Upper lobe of left lung (tissue), 6 donors: ENCODE measurements around the gene PIM1. TPM values are rescaled to one million over a fixed set of nuclear protein-coding genes. Genes with fewer than 3 reads are reported as not detected.
A peak's percentile ranks its signal among the peaks of the same experiment; 100 is the strongest.

Experiments
- ATAC-seq, 2 donors: fragments of 200-7000 bp; cut with Tn5 transposase; one replicate each; pipeline ENCODE4 v1.9.1; 2022; ENCODE audit warnings: mild to moderate bottlenecking in 2 of 2, moderate library complexity in 2 of 2; ENCODE audit not compliant: low FRiP score in 2 of 2
- DNase-seq, 2 donors: peaks; one replicate each; pipeline ENCODE4 v3.0.0-alpha.2; 2019 to 2020
- H3K27ac ChIP-seq, 4 donors: fragments of 200-600 bp; sonication (generic); one replicate each; pipeline ENCODE4 v1.5.1; 2016 to 2019
- H3K27me3 ChIP-seq, 4 donors: fragments of 200-600 bp; sonication (generic); one replicate each; pipeline ENCODE4 v1.5.1; 2017 to 2019
- H3K36me3 ChIP-seq, 4 donors: fragments of 200-600 bp; sonication (generic); one replicate each; pipeline ENCODE4 v1.5.1; 2016 to 2019
- H3K4me1 ChIP-seq, 4 donors: fragments of 200-600 bp; sonication (generic); one replicate each; pipeline ENCODE4 v1.5.1; 2018 to 2019
- H3K4me3 ChIP-seq, 4 donors: fragments of 200-600 bp; sonication (generic); one replicate each; pipeline ENCODE4 v1.5.1; 2017 to 2019; ENCODE audit warnings: mild to moderate bottlenecking in 2 of 4, moderate library complexity in 1 of 4
- H3K9me3 ChIP-seq, 4 donors: fragments of 200-600 bp; sonication (generic); one replicate each; pipeline ENCODE4 v1.5.1; 2018 to 2019
- CTCF ChIP-seq, 6 experiments: fragments of 450-650 bp in 4 of 6; fragments of 200-600 bp in 2 of 6; sonication (generic) in 2 of 6; IDR thresholded peaks; one replicate each; pipeline ENCODE4 v1.5.1; 2016 to 2019; ENCODE audit warnings: antibody characterized with exemption in 6 of 6
- EP300 ChIP-seq, 4 donors: sonication (generic); formaldehyde crosslinking; IDR thresholded peaks; one replicate each; pipeline ENCODE4 v1.5.1; 2017; ENCODE audit warnings: antibody characterized with exemption in 4 of 4, control low read depth in 2 of 4
- POLR2A ChIP-seq, 4 donors: fragments of 450-650 bp; IDR thresholded peaks; one replicate each; pipeline ENCODE4 v1.5.1; 2016 to 2017; ENCODE audit warnings: antibody characterized with exemption in 4 of 4, mild to moderate bottlenecking in 2 of 4
- POLR2AphosphoS5 ChIP-seq, 2 donors: sonication (generic); formaldehyde crosslinking; IDR thresholded peaks; one replicate each; pipeline ENCODE4 v1.5.1; 2017; ENCODE audit warnings: antibody characterized with exemption in 2 of 2
- WGBS, 2 donors: methylation state at CpG; one replicate each; pipeline ENCODE4 v1.1.5; 2017 to 2018; 5-methylcytosine and 5-hydroxymethylcytosine counted together
- total RNA-seq, 6 donors: library from RNA; depleted of rRNA in 4 of 6; stranded (reverse); fragments of >200 nt in 4 of 6; gene quantifications; one replicate each; pipeline versions ENCODE4 v1.1.0 to v1.2.1, GENCODE V29; 2016 to 2021
- donor health status: DM: no; HTN: no; CAD: no; lungs with moderate emphysema.
- donor health status: DM: no; HTN: yes; CAD: no; lungs with severe emphysema.

Gene PIM1
- total RNA-seq, 6 donors from 2014 or later = 26.9 to 80.9 (median 36.0) TPM

GRCh38 chr6:37174196-37174514 is 4.2 kb downstream of the PIM1 start:
- DNase-seq = no peak
- peaks cover 14 to 56% (median 36%) of the 10 kb centered on the region in 4 donors for H3K4me1 ChIP-seq
- peaks cover 25 to 39% (median 37%) of the 10 kb centered on the region in 4 donors for H3K36me3 ChIP-seq
- no peak for TF ChIP-seq POLR2A (IDR thresholded peaks at IDR 0.05)
- TF ChIP-seq CTCF (IDR thresholded peaks at IDR 0.05) = no peak
- no peak for TF ChIP-seq EP300 (IDR thresholded peaks at IDR 0.05)
- TF ChIP-seq POLR2AphosphoS5 (IDR thresholded peaks at IDR 0.05) = no peak
- peak overlapping the region in 1 of 4 donors; percentile 97 for H3K4me3 ChIP-seq
- no peaks in the 10 kb centered on the region for H3K27me3 ChIP-seq
- 50 to 60% methylated on average over 2 to 3 of the region's 3 CpGs for WGBS, 2 donors
- no peak for ATAC-seq
- H3K27ac ChIP-seq = peak overlapping the region; percentile 67 to 94 (median 90)
- H3K9me3 ChIP-seq = no peaks in the 10 kb centered on the region

- peaks cover 14 to 55% (median 34%) of the 10 kb centered on the region in 4 donors for H3K4me1 ChIP-seq
- 75 to 76% methylated on average over 10 of the region's 10 CpGs for WGBS, 2 donors
- DNase-seq (no peak), ATAC-seq (no peak)
- peaks cover 25 to 39% (median 37%) of the 10 kb centered on the region in 4 donors for H3K36me3 ChIP-seq
- TF ChIP-seq POLR2A (IDR thresholded peaks at IDR 0.05) = no peak
- H3K27ac ChIP-seq = peak overlapping the region; percentile 67 to 94 (median 90)
- no peaks in the 10 kb centered on the region for H3K9me3 ChIP-seq
- H3K27me3 ChIP-seq = no peaks in the 10 kb centered on the region
- peak overlapping the region in 1 of 4 donors; percentile 97 for H3K4me3 ChIP-seq
Observed at GRCh38 chr6:37174515-37175331, 4.8 kb downstream of the PIM1 start.

GRCh38 chr6:37175332-37176267 is 5.6 kb downstream of the PIM1 start:
- DNase-seq (no peak), ATAC-seq (no peak)
- WGBS, 2 donors = 81 to 82% methylated on average over 18 of the region's 18 CpGs
- Histone ChIP-seq H3K27ac (peak overlapping the region in 2 of 4 donors; percentile 4 to 48), H3K4me3 (peak overlapping the region in 1 of 4 donors; percentile 97), H3K9me3 (no peaks in the 10 kb centered on the region), H3K36me3 (peaks cover 25 to 39% (median 37%) of the 10 kb centered on the region in 4 donors), H3K4me1 (peaks cover 14 to 54% (median 32%) of the 10 kb centered on the region in 4 donors), H3K27me3 (no peaks in the 10 kb centered on the region)
- TF ChIP-seq POLR2A (IDR thresholded peaks at IDR 0.05) = peak in 1 of 4 donors; percentile 11
- TF ChIP-seq POLR2AphosphoS5 (IDR thresholded peaks at IDR 0.05) = no peak
- no peak for TF ChIP-seq CTCF (IDR thresholded peaks at IDR 0.05)
- TF ChIP-seq EP300 (IDR thresholded peaks at IDR 0.05) = no peak

GRCh38 chr6:37176268-37177076 is 6.5 kb downstream of the PIM1 start:
- DNase-seq = no peak
- H3K27ac ChIP-seq = peak overlapping the region in 3 of 4 donors; percentile 4 to 53 (median 9)
- H3K4me3 ChIP-seq = no peak overlapping the region
- no peaks in the 10 kb centered on the region for H3K9me3 ChIP-seq
- TF ChIP-seq CTCF (IDR thresholded peaks at IDR 0.05) (no peak), EP300 (IDR thresholded peaks at IDR 0.05) (no peak), POLR2AphosphoS5 (IDR thresholded peaks at IDR 0.05) (no peak), POLR2A (IDR thresholded peaks at IDR 0.05) (no peak)
- no peak for ATAC-seq
- no peaks in the 10 kb centered on the region for H3K27me3 ChIP-seq
- peaks cover 14 to 45% (median 30%) of the 10 kb centered on the region in 4 donors for H3K4me1 ChIP-seq
- peaks cover 25 to 38% (median 36%) of the 10 kb centered on the region in 4 donors for H3K36me3 ChIP-seq
- WGBS, 2 donors = 85 to 93% methylated on average over 14 to 15 of the region's 15 CpGs
